HG03439 (cell line): ENCODE data around the gene ESF1.

Source experiments
- ATAC-seq: cut with Tn5 transposase; IDR thresholded peaks from one replicate; pipeline ENCODE4 v1.9.1; 2021; ENCODE audit warnings: mild to moderate bottlenecking, moderate library complexity; ENCODE audit not compliant: unreplicated experiment

The ESF1 gene

GRCh38 chr20:13681248-13682125 is 103.2 kb downstream of the ESF1 start:
- peak; percentile 80 for ATAC-seq

- ATAC-seq: no peak
These were observed 105.8 kb downstream of the ESF1 start for GRCh38 chr20:13678944-13679343.

GRCh38 chr20:13677241-13677640 is 107.5 kb downstream of the ESF1 start:
- no peak for ATAC-seq

GRCh38 chr20:13676682-13677081 is 108.0 kb downstream of the ESF1 start:
- no peak for ATAC-seq

GRCh38 chr20:13672690-13673089 is 112.0 kb downstream of the ESF1 start:
- ATAC-seq: no peak

- ATAC-seq: no peak
These were observed 112.8 kb downstream of the ESF1 start for GRCh38 chr20:13671916-13672378.

GRCh38 chr20:13671512-13671911 is 113.2 kb downstream of the ESF1 start:
- no peak for ATAC-seq

- no peak for ATAC-seq
These were observed 114.6 kb downstream of the ESF1 start for GRCh38 chr20:13670160-13670559.

- no peak for ATAC-seq
These were observed 118.9 kb downstream of the ESF1 start for GRCh38 chr20:13665709-13666395.
